Activated naive CD4-positive, alpha-beta T cell treated with anti-CD3 and anti-CD28 coated beads for 36 hours (primary cell): ENCODE measurements around the gene HMGA1. TPM values are rescaled to one million over a fixed set of nuclear protein-coding genes. Genes with fewer than 3 reads are reported as not detected.
A peak's percentile ranks its signal among the peaks of the same experiment; 100 is the strongest.

ENCODE experiments used
- CTCF ChIA-PET: fragments of 350-600 bp; sonication (Branson Sonifier 250); formaldehyde crosslinking; loops from one replicate; lab custom pipeline; 2021; ENCODE audit warnings: antibody characterized with exemption; lab: Charles Lee
- DNase-seq: peaks from one replicate; pipeline ENCODE4 v3.0.0-alpha.2; 2020
- H3K27ac Mint-ChIP-seq: one replicate; pipeline ENCODE4 v1.8.0; 2021; ENCODE audit warnings: mild to moderate bottlenecking, mixed read lengths
- H3K27me3 Mint-ChIP-seq: one replicate; pipeline ENCODE4 v1.8.0; 2021; ENCODE audit warnings: low read depth, mixed read lengths
- H3K36me3 Mint-ChIP-seq: one replicate; pipeline ENCODE4 v1.8.0; 2021; ENCODE audit warnings: low read depth, mixed read lengths
- H3K4me1 Mint-ChIP-seq: one replicate; pipeline ENCODE4 v1.8.0; 2021; ENCODE audit warnings: low read depth, mixed read lengths
- H3K4me3 Mint-ChIP-seq: one replicate; pipeline ENCODE4 v1.8.0; 2021; ENCODE audit warnings: mild to moderate bottlenecking, moderate library complexity, mixed read lengths
- H3K9me3 Mint-ChIP-seq: one replicate; pipeline ENCODE4 v1.8.0; 2021; ENCODE audit warnings: mixed read lengths
- intact Hi-C: fragments of 100-400 bp; cut with micrococcal nuclease; formaldehyde crosslinking; loops from one replicate; pipeline ENCODE4 v1.15.1; 2023
- total RNA-seq, 2 experiments: library from RNA; stranded (reverse); gene quantifications; one replicate each; pipeline ENCODE4 v1.2.3, GENCODE V29; 2021

HMGA1 gene
- total RNA-seq, 2 experiments from 2014 or later: 705 to 712 TPM

DNA sequence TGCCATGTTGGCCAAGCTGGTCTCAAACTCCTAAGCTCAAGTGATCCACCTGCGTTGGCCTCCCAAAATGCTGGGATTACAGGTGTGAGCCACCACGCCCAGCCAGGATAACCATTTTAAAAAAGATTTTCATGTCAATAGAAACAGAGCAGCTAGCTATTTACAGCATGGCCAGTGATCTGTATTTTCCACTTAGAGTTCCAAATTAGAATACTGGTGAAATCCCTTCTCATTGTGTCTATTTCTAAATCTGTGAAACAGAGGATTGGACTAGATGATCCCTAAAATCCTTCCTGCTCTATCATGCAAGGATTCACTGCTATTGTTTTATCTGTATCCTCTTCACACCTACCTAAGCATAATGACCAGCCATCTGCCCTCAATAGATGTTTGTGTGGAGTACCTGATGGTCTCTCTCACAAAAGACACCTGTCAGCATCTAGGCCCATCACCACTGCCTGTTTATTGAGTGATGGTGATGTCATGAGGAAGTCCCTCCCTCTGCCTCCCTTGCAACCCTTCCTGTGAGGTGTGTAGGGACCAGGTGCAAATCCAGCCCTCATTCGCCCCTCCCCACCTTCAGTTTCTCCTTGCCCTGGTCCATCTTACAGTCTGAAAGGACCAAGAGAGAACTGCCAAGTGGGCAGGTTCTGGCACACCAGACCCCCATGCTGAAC lies 38.6 kb downstream of the HMGA1 start:
- Mint-ChIP-seq H3K27ac (no peak overlapping the region), H3K9me3 (no peaks in the 10 kb centered on the region), H3K27me3 (no peaks in the 10 kb centered on the region), H3K4me3 (no peak overlapping the region), H3K4me1 (peaks cover 6% of the 10 kb centered on the region), H3K36me3 (peaks cover 4% of the 10 kb centered on the region)
- CTCF ChIA-PET: no interaction called here
- intact Hi-C loops: no loop called here
- DNase-seq: no peak

DNA sequence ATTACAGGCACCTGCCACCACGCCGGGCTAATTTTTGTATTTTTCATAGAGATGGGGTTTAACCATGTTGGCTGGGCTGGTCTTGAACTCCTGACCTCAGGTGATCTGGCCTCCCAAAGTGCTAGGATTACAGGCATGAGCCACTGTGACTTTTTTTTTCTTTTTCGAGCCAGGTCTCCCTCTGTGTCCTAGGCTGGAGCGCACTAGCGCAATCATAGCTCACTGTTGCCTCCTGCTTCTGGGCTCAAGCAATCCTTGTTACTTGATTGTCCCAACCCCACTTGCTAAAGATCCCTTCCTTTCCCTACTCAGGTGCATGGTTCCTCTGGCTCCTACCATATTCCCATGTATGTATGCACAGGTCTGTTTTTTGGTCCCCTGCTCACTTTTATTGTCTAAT lies 39.5 kb downstream of the HMGA1 start:
- peaks cover 4% of the 10 kb centered on the region for H3K36me3 Mint-ChIP-seq
- H3K9me3 Mint-ChIP-seq: no peaks in the 10 kb centered on the region
- peaks cover 6% of the 10 kb centered on the region for H3K4me1 Mint-ChIP-seq
- H3K27me3 Mint-ChIP-seq: no peaks in the 10 kb centered on the region
- intact Hi-C loops: no loop called here
- no peak overlapping the region for H3K27ac Mint-ChIP-seq
- no peak for DNase-seq
- CTCF ChIA-PET: no interaction called here
- H3K4me3 Mint-ChIP-seq: no peak overlapping the region

DNA sequence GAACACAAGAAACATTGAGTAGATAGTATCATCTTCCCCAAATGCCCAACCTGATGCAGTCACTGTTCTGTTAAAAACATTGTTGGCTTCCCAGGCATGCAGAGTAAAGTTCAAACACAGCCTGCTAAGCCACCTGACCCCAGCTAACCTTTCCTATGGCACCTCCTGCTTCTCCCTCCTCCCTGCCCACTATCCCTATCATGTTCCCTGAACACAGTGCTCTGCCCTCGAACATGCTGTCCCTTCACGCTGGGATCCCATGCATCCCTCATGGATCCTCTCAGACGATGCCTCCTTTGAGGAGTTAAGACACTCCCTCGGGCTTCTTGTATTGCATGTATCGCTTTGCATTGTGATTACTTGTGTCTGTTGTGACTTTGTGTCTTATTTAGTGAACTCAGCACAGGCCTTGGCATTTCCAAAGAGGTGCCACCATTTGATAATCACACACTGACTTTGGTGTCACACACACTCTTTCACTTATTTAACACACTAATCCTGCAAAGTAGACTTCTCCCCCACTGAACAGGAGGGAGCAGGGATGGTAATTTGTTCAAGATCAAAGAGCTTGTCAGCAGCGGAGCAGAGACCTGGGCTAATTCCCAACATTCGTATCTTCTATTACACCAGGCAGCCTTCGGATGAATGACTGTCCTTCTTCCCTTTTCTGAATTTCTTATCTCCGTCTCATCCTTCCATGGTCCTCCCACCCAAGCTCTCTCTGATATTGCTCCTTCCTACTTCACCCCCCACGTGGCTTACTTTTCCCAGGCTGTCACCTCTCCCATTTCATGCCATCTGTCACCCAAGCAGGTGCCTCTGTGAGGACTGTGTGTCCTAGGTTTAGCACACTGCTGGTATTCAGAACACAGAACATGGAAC lies 40.4 kb downstream of the HMGA1 start:
- peaks cover 4% of the 10 kb centered on the region for H3K36me3 Mint-ChIP-seq
- CTCF ChIA-PET: no interaction called here
- DNase-seq: no peak
- H3K9me3 Mint-ChIP-seq: no peaks in the 10 kb centered on the region
- no peak overlapping the region for H3K4me3 Mint-ChIP-seq
- no peak overlapping the region for H3K27ac Mint-ChIP-seq
- no peaks in the 10 kb centered on the region for H3K27me3 Mint-ChIP-seq
- H3K4me1 Mint-ChIP-seq: peaks cover 6% of the 10 kb centered on the region
- intact Hi-C loops: no loop called here

DNA sequence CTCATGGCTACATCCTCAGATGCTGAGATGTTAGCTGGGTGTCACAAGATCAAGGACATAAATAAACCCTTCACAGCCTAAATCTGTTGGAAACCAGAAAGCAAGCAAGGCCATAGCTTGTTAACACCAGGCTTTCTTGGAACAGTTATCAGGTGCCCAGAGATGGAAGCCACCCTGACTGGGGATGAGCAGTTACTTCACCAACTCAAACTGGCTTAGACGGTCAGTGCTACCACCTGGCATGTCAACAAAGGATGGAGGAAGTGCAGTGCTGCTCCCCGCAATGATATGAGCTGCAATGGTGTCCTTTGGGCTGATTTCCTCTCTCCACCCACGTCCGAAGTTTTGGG lies 41.1 kb downstream of the HMGA1 start:
- CTCF ChIA-PET: no interaction called here
- Mint-ChIP-seq H3K27me3 (no peaks in the 10 kb centered on the region), H3K4me3 (no peak overlapping the region), H3K9me3 (no peaks in the 10 kb centered on the region), H3K27ac (no peak overlapping the region), H3K4me1 (peaks cover 6% of the 10 kb centered on the region), H3K36me3 (peaks cover 4% of the 10 kb centered on the region)
- DNase-seq: no peak
- intact Hi-C loops: no loop called here

DNA sequence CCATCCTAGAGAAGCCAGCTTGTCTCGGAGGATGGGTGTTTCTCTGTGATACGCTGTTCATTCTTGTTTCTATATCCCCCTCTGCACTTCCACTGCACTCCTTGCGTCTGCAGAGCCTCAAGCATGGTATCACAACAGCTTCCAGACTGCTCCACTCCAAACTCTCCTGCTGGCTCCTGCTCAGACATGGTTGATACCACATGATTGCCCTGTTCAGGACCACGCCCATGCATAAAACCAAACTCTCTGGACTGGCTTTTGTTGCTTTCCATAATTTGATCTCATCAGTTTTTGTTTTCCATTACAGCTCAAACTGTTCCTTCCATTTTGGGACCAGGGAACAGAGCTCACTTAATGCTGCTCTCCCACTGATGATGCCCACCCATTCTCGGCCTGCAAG lies 42.2 kb downstream of the HMGA1 start:
- H3K4me1 Mint-ChIP-seq: peaks cover 6% of the 10 kb centered on the region
- CTCF ChIA-PET: no interaction called here
- no peak overlapping the region for H3K4me3 Mint-ChIP-seq
- H3K27me3 Mint-ChIP-seq: no peaks in the 10 kb centered on the region
- no peaks in the 10 kb centered on the region for H3K9me3 Mint-ChIP-seq
- H3K36me3 Mint-ChIP-seq: peaks cover 9% of the 10 kb centered on the region
- no peak overlapping the region for H3K27ac Mint-ChIP-seq
- no peak for DNase-seq
- intact Hi-C loops: no loop called here

DNA sequence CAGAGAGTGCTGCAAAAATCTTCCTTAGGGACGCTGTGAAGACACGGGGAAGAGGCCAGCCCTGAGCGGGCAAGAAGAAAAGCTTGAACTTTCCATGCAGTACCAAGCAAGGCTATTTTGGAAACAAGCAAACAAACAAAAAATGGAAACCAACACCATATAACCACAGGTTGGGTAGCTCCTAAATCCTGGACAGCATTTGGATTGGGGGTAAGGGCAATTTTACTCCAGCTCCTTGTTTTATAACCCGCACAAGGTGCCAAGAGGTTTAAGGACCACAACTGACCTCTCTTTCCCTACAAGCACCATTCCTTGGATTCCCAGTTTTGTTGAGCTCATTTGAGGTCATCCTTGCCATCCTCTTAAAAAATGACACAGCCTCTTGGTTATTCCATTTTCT lies 43.5 kb downstream of the HMGA1 start:
- peaks cover 6% of the 10 kb centered on the region for H3K4me1 Mint-ChIP-seq
- no peak overlapping the region for H3K27ac Mint-ChIP-seq
- intact Hi-C loops: no loop called here
- no peak overlapping the region for H3K4me3 Mint-ChIP-seq
- H3K36me3 Mint-ChIP-seq: peaks cover 10% of the 10 kb centered on the region
- DNase-seq: no peak
- CTCF ChIA-PET: interaction anchor here (0.6 to 0.9 kb wide), 2 partner anchors 84 to 116 kb away, joined by 3 to 4 read pairs; no protein-coding TSS in a partner anchor
- no peaks in the 10 kb centered on the region for H3K27me3 Mint-ChIP-seq
- no peaks in the 10 kb centered on the region for H3K9me3 Mint-ChIP-seq

DNA sequence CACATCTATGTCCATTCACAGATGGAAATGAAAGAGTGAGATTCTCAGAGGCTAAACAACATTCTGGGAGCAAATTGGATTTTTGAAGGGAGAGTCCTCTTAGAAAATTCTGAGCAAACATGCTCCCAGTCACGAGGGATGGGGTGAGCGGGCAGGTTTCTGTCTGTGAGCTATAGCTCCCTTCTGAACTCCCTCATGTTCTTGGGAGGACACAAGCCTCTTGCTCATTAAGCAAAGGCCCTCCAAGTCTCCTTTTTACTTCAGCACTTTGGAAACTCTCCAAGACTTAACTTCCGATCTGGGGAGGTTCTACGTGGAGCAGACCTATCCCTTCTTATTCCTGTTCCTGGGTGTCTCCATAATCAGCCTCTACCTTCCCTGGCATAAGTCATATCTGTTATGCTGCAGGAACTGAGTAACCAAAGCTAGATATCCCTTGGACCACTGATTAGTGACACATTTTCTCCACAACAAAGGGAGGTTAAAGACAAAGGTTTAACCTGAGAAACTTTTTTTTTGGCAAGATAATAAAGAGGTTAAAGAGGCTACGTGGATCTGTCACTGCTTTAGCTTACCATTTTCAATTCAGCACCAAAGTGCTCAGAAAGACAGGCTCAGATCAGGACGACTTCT lies 45.1 kb downstream of the HMGA1 start:
- CTCF ChIA-PET: no interaction called here
- intact Hi-C loops: no loop called here
- no peak for DNase-seq
- Mint-ChIP-seq H3K4me1 (no peaks in the 10 kb centered on the region), H3K4me3 (no peak overlapping the region), H3K36me3 (peaks cover 16% of the 10 kb centered on the region), H3K9me3 (no peaks in the 10 kb centered on the region), H3K27ac (no peak overlapping the region), H3K27me3 (no peaks in the 10 kb centered on the region)

DNA sequence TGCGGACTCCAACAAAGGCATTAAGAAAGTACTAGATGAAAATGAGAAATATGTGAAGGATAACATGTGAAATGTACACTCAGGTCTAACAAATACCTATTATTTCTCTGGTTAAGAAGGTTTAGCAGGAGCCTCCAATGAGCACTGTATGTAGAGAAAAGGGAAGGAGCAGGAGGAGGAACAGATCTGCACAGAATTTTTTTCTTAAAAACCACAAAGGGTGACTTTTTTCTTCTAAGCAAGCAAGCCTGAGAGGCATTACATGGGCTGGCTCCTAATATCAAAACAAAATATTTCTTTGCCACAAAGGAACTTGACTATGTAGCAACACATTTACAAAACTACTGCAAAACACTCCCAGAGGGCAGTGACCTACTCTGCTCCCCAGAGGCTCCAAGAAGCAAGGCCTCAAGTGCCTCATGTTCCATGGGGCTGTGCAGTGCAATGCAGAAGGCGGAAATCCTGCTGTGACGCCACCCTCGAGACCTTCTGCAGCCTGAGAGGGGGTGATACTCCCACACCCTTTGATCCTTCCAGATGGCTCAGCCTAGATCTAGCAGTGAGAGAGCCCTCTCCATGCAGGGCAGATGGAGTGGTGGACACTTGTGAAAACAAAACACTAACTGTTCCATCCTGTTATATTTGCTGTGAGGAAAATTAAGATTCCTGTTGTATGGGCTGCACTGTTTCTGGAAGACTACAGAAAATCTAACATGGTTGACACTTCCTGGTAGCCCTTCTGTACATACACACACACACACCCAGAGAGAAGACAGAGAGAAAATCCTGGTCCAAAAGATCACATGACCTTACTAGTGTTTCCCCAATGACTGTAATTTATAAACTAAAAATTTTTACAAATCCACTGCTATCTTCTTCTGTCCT lies 48.1 kb downstream of the HMGA1 start:
- H3K27me3 Mint-ChIP-seq: no peaks in the 10 kb centered on the region
- H3K27ac Mint-ChIP-seq: no peak overlapping the region
- peaks cover 23% of the 10 kb centered on the region for H3K36me3 Mint-ChIP-seq
- DNase-seq: no peak
- peaks cover 13% of the 10 kb centered on the region for H3K4me1 Mint-ChIP-seq
- no peaks in the 10 kb centered on the region for H3K9me3 Mint-ChIP-seq
- CTCF ChIA-PET: interaction anchor here (0.7 kb wide), 1 partner anchor 189 kb away, joined by 3 read pairs; no protein-coding TSS in a partner anchor
- intact Hi-C loops: no loop called here
- H3K4me3 Mint-ChIP-seq: no peak overlapping the region

DNA sequence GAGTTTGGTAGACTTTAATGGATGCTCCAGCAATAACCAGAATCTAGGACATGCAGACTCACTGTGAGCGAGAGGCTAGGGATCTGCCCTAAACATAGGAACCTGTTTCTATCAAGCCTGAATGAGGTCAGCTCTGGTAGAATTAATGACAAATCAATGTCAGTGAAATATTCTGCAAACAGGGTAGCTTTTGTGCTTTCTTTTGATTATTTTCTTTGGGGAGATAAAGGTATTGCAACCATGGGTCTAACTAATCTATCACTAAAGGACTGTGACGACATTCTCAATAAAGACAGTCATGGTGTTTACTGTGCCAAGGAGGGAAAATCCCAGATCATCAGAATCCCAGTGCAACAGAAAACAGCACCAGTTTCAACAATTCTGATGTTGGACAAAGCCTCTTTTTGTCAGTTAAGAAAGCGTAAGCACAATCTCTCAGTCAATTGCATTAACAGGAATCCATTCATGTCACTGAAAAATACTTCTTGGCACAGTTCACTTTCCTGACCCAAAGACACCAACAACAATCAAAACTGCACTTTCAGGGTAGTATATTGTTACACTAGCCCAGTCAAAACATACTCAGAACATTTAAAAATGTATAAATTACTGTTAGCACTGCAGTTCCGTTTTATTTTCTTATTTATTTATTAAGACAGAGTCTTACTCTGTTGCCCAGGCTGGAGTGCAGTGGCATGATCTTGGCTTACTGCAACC lies 48.9 kb downstream of the HMGA1 start:
- peaks cover 23% of the 10 kb centered on the region for H3K36me3 Mint-ChIP-seq
- intact Hi-C loops: no loop called here
- no peaks in the 10 kb centered on the region for H3K9me3 Mint-ChIP-seq
- CTCF ChIA-PET: no interaction called here
- H3K27ac Mint-ChIP-seq: no peak overlapping the region
- no peaks in the 10 kb centered on the region for H3K27me3 Mint-ChIP-seq
- no peak for DNase-seq
- H3K4me3 Mint-ChIP-seq: no peak overlapping the region
- peaks cover 14% of the 10 kb centered on the region for H3K4me1 Mint-ChIP-seq

DNA sequence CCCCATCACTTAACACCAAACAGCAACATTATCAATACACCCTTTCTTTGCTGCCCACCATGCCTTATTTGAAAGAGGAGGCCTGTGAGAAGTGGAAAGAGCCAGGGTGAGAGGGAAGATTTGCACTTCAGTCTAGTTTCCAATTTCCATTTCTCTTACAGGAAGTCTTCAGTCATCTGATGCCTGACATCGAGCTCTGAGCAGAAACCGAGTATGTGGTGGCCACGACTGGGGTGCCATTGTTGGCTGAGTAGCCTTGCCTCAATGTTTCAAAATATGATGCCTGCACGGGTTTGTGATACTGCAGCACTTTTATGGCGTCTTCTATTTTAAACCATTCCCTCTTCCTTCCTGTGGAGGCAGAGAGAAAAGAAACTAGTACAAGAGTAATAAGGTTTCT lies 51.9 kb downstream of the HMGA1 start:
- Mint-ChIP-seq H3K36me3 (peaks cover 35% of the 10 kb centered on the region), H3K4me3 (no peak overlapping the region), H3K4me1 (peaks cover 14% of the 10 kb centered on the region), H3K9me3 (no peaks in the 10 kb centered on the region), H3K27me3 (no peaks in the 10 kb centered on the region), H3K27ac (peak overlapping the region; percentile 79)
- CTCF ChIA-PET: interaction anchor here (1.1 kb wide), 1 partner anchor 9 kb away, joined by 3 read pairs; no protein-coding TSS in a partner anchor
- DNase-seq: peak; percentile 55
- intact Hi-C loops: no loop called here

DNA sequence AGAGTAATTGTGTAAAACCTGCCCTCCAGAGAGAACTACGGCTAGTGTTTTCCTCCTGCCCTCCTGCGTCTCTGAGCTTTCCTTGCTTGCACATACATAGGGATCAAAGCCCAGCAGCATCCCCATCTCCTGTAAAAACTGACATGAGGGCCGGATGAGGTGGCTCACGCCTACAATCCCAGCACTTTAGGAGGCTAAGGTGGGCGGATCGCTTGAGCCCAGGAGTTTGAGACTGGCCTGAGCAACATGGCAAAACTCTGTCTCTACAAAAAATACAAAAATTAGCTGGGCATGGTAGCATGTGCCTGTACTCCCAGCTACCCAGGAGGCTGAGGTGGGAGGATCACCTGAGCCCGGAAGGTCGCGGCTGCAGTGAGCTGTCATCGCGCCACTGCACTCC lies 52.5 kb downstream of the HMGA1 start:
- H3K4me3 Mint-ChIP-seq: no peak overlapping the region
- H3K4me1 Mint-ChIP-seq: peaks cover 14% of the 10 kb centered on the region
- no peaks in the 10 kb centered on the region for H3K9me3 Mint-ChIP-seq
- H3K27me3 Mint-ChIP-seq: no peaks in the 10 kb centered on the region
- CTCF ChIA-PET: interaction anchor here (1.1 kb wide), 1 partner anchor 9 kb away, joined by 3 read pairs; no protein-coding TSS in a partner anchor
- no peak for DNase-seq
- H3K36me3 Mint-ChIP-seq: peaks cover 36% of the 10 kb centered on the region
- H3K27ac Mint-ChIP-seq: peak overlapping the region; percentile 79
- intact Hi-C loops: no loop called here
